Globus pallidus (tissue), 1 donor: ENCODE data around the gene JPH3.

Source experiments
- DNase-seq: peaks from one replicate; pipeline ENCODE4 v3.0.0-alpha.2; 2015; ENCODE audit warnings: low spot score

JPH3 gene

DNA sequence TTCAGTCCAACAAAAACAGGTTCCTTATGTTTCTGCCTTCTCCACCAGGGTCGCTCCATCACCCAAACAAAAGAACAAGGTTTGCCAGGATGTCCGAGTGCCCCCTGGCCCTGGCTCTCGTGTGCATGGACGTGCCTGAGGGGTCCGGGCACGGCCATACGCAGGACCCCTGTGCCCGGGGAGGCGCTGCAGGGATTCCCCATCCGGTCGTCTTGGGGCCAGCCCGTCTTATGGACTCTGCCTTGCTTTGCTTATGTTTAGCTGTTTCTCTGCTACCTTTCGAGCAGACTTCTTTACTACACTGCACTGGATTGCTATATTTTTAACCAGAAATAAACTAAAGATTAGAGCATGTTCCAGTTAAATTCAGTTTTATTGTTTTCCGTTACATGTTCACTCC, 95.5 kb downstream of the JPH3 start:
- DNase-seq, result no peak

DNA sequence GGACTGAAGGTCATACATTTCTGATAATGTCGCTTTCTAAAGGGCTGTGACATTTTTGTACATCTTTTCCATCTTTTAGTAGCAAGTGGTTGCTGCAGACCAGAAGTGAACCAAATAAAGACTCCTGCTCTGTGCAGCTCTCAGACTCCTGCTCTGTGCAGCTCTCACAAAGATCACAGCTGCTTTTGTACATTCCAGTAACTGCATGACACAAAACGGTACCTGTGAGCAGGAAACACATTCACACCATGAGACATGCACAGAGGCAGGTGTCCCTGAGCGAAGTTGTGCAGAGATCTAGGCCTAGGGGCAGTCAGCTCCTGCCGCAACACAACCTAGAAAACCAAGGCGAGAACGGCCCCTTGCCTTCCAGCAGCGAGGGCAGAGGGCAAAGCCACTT, 95.9 kb downstream of the JPH3 start:
- DNase-seq, result no peak

DNA sequence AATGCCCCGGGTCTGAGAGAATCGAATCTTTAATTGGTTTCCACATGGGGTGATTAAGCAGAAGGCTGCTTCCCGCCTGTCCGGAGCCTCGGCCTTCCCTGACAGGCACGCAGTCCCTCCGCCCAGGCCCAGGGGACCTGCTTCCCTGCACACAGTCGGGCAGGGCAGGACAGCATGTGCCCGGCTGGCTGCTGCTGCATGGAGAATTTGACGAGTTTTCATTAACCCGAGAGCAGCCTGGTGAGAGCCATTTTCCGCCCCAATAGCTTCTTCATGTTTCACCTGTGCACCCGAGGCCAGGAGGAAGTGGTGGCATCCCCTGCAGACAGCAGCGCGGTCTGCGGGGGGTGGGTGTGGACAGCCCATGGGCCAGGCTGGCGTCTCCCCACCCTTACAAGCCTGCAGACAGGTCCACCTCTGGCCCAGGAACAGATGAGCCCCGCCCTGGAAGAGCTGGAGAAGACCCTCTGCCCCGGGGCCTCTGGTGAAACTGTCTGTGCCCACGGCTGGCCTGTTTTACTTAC, 96.4 kb downstream of the JPH3 start:
- no peak for DNase-seq

DNA sequence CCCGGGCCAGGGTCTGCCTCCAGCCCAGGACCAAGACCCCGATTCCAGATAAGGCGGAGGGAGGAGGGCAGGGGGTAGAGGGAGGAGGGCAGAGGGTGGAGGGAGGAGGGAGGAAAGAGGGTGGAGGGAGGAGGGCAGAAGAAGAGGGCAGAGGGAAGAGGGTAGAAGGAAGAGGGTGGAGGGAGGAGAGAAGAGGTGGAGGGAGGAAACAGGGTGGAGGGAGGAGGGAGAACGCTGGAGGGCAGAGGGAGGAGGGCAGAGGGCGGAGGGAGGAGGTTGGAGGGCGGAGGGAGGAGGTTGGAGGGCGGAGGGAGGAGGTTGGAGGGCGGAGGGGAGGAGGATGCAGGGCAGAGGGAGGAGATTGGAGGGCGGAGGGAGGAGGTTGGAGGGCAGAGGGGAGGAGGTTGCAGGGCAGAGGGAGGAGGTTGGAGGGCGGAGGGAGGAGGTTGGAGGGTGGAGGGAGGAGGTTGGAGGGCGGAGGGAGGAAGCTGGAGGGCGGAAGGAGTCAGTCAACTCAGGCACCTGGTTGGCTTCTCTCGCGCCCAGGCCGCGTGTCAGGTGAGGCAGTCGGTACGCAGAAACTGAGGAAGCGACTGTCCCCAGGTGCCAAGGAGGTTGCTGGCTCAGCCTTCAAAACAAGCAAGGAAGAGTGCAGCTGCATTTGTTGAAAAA, 98.2 kb downstream of the JPH3 start:
- DNase-seq, result no peak

DNA sequence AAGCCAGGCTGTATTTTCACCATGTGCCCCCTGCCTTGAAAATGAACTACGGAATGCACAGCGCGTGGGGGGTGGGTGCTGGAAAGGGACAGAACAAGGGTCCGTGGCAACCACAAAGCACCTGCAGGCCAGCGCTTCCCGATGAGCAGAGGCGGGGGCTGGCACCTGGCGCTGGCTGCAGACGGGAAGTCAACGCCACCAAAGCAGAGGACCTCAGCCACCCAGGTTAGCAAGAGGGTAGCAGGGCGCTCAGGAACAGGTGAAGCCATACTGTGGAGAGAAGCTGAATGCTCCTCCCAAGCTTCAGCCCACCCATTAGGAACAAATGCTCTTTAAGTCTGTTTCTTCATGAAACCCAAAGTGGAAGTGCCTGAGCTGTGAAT, 98.8 kb downstream of the JPH3 start:
- no peak for DNase-seq

DNA sequence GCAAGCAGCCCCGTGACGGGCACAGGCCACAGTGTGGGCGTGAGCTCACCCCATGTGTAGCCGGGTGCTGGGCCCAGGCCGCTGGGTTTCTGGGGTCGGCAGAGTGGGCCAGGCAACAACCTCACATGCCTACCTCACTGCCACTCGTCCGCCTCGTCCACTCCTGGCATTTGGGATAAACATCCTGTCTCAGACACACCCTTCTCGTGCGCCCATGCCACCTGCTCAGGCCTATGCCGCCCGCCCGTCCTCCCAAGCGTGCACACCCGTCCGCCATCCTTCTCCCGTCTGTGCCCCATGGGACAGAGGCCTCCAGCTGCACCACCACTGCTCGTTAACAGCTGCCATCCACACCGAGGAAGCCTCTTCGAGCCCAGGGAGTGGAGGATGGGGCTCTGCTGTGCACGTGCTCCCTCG, 99.2 kb downstream of the JPH3 start:
- DNase-seq, result no peak

DNA sequence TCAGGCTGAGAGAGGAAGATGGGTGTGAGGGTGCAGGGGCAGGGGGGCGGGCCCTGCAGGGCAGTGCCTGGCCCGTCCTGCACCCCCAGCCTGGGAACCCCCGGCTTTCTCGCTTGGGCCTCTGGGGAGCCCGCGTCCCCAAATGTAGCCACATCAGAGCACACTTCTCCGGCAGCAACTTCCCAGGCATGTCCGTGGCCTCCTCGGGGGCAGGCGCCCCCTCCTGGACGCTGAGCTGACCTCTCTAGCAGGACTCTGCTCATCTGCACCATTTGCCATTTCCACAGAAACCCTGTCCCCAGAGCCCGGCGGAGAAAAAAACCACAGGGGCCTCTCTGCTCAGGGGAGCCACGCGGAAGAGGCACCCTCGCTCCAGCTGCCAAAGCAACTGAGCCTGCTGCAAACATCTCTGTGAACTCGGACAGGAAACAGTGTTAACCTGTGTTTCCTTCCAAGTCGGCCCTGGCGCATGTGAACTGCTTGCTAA, 100.1 kb downstream of the JPH3 start:
- DNase-seq, result no peak

DNA sequence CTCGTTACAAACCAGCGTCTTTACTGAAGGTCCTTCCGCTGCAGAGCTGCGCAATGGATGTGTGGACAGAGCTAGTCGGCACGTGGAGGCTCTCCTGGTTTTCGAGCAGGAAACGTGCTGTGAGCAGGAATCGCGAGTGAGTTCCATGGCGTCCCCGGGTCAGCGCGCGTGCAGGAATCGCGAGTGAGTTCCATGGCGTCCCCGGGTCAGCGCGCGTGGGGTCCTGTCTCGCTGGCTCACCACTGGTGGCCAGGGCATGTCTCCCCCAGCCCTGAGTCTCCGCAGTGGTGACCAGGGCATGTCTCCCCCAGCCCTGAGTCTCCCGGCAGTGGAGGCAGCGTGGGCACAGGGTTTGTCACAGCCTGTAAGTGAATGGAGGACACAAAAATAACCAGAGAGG, 100.8 kb downstream of the JPH3 start:
- DNase-seq, result no peak

DNA sequence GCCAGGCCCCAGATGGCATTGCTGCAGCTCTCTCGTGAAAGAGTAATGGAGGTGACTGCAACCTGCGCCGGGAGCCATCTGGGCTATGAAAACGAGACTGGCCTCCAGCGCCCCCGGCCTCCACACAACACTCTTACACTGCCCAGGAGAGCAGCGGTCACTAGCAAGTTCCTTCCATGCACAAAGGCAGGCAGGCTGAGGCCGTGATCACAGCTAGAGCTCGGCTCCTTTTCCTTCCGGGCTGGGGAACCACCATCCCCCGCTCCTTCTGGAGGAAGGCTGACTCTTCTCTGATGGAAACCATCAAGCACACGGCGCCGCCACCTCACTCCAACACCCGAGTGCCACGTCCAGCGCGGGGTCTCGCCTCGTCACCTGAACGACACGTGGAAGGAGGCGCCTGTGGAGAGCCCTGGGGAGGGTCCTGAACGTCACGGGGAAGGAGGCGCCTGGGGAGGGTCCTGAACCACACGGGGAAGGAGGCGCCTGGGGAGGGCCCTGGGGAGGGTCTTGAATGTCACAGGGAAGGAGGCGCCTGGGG, 101.6 kb downstream of the JPH3 start:
- DNase-seq, result no peak

DNA sequence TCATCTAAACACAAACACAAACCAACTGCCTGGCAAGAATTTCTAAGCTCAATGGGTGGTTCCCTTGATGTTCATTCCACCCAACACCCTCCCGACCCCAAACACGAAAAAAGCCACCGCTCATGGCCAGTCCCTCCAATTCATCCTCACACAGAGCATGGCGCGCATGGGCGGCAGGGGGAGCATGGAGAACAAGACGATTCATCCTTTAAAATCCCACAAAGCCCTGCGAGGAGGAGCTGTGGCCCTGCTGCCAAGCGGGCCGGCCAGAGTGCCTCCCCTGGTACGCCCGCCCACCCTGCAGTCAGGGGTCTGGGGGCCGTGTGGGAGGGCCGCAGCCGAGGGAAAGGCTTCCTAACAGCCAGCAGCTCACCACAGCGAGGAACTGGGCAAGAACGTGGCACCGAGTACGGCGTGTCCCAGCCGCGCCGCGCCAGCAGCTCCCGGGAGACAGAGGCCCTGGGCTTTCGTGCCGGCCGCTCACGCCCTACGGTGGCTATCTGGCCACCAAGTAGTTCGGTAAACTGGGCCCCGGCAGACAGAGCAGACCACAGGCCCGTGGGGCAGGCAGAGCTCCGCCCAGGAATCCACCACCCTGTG, 102.5 kb downstream of the JPH3 start:
- DNase-seq, result peak; percentile 47

DNA sequence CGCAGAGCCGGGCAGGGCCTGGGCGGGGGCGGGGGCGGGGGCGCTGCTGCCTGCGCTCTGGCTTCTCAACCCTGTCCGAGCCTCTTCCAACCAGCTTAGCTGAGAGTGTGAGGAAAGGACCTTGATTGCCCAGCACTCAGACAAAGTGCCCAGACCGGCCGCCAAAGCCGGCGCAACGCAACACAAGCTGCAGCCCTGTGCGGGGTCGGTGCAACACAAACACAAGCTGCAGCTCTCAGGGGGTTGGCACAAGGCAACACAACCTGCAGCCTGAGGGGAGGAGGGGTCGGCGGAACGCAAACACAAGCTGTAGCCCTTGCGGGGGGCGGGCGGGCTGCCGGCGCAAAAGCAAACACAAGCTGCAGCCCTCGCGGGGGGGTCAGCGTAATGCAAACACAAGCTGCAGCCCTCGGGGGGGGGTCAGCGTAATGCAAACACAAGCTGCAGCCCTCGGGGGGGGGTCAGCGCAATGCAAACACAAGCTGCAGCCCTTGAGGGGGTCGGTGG, 103.5 kb downstream of the JPH3 start:
- DNase-seq, result no peak

DNA sequence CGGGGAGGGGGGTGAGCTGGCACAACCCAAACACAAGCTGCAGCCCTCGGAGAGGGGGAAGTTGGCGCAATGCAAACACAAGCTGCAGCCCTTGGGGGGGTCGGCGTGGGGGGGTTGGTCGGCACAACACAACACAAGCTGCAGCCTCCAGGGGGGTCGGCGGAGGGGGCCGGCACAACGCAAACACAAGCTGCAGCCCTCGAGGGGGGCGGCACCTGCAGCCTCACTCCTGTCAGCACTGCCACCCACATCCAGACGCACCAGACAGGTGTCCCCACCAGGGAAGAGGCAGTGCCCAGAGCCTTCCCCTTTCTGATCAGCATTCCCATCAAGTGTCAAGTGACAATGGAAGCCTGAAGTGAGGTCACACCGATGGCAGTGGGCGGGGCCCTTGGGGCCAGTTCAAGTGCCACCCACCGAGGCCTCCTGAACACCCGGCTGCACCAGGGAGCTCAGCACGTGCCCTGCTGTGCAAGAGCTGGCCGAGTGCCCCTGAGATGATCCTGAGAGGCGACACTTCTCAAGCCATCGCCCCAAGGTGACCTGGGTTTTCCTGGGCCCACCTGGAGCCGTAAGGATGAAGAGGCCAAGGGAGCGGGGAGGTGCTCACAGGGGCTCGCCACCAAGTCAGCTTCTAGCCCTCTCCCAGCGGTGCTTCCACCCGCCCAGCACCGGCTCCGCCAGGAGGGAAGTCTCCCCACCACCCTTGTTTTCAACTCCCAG, 104.1 kb downstream of the JPH3 start:
- DNase-seq, result no peak

DNA sequence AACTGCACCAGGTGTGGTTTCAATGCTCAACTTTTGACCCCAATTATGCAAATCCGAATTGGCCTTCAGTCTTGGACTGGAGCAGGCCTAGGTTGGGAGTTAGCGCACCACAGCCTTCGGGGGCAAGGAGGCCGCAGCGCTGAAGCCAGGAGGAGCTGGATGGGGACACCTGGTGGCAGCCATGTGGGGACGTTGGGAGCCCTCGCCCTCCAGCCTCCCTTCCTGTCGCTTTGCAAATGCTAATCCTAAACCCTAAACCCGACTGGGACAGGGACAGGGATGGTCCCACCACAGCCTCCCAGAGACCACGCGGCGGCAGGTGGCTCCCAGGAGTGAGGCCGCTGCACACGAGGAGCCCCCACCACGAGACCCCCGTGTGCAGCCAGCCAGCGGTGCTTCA, 104.8 kb downstream of the JPH3 start:
- DNase-seq, result no peak

DNA sequence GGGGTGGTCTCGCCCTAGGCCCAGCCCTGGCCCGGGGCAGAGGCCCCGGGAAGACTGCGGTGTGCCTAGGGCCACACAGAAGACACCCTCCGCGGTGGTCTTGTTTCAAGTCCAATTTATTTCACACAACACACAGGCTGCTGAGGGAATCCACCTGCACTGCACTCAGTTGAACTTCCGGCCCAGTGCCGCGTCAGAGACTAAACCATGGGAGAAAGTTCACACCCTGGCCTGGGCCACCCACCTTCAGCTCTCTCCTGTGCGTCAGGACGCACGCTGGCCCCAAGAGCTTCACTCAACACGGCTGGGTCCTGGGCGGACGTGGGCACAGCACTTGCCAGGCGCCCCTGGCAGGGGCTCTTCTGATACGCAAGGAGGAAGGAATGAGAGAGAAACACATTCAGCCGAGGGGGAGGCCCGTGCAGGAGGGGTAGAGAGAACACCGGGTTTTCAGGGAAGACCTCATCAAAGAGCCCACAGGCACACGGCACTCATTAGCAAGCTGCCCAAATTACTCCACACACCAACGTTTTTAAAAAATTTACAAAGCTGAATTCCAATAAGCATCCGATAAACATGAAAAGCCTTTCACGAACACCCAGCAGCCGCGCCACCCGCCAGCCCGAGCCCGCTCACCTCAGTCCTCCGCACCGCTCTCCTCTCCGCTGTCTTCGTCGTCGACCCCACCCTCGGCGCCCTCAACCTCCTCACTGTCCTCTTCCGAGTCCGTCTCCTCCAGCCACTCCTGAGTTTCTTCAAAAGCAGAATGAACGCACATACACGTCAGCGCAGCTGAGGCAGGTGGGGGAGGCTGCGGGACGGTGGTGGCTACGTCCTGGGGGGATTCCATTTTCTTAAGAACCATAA, 105.6 kb downstream of the JPH3 start:
- DNase-seq, result no peak

DNA sequence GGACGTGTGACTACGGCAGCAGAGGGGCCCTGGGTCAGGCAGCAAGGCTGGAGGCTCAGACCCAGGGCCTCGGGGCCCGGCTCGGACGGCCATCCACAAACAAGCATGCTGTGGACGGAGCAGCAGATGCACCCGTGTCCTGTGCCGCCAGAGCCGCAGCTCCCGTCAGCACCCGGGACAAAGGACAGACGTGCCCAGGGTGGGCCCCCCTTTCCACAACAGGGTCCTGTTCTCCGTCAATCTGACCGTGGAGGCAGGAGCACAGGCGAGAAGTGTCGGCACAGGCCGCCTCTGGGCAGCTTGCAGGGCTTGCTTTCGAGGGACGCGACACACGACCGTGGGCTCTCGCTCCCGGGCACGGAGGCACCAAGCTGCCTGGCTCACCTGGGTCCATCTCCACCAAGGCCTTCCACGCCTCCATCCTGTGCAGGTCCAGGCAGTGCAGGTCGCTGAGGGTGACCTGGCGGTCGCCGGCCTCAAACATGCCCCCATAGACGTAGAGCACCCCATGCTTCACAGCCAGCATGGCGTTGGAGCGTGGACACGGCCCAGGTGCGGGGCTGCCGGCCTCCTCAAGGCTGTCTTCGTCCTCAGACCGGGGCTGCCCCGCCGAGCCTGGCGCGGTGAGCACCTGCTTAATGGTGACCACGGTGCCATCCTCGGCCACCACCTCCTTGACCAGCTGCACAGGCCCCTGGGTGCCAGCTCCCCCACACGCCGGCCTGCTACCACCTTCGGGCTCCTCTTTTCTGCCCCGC, 106.8 kb downstream of the JPH3 start:
- no peak for DNase-seq

DNA sequence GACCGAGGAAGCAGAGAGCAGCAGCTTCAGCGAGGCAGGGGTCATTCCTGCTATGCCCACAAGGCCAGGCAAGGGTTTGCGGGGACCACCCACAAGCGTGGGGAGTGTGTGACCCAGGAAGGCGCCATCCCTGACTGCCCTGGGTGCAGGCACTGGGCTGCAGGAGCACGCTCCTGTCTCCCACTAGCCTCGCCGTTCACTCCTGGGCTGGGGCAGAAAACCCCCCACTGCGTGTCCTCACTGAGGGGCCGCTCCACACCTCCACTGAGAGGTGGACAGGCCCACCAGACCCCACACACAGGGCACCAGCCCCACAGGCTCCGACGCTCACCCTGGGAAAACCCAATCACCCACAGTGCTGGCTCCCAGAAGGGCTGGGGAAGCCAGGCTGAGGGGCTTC, 107.4 kb downstream of the JPH3 start:
- DNase-seq, result no peak

DNA sequence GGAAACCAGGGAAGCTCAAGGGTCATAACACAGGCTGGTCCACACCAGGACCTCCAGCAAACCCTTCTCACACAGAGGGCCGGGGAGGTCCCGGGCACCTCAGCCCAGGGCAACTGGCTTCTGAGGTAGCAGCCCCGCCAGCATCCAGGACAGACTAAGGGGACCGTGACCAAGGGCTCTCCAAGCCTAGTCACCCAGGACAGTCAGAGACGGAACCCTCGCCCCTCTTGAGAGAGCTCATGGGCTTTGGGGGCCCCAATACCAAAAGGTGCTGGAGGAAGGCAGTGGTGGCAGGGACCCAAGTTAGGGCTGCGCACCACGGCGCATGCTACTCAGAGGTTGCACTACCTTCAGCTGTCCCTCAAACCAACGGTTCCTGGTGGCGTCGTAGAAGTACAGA, 108.6 kb downstream of the JPH3 start:
- no peak for DNase-seq

DNA sequence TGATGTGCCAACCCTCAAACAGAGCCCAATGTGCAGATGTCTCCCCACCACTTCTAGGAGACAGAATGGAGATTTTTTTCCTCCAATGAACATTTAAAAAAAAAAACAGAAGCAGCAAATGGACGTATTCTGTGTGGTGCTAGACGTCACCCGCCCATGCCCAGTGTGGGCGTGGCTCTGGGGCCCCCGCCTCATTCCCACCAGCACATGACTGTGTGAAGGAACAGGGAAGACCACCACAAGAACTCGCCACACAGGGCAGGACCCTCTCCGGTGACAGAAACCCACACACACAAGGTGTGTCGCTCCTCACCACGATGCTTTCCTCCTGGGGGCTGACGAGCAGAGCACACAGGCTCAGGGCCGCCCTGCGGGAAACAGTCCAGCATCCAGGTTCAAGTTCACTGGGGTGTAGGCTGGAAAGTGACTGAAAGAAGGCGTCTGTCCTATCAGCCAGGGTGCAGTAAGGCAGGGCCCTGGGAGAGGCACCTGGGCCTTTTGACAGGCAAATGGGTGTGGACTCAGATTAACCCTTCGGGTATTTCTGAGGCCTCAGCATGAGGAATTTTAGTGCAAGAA, 110.0 kb downstream of the JPH3 start:
- no peak for DNase-seq

DNA sequence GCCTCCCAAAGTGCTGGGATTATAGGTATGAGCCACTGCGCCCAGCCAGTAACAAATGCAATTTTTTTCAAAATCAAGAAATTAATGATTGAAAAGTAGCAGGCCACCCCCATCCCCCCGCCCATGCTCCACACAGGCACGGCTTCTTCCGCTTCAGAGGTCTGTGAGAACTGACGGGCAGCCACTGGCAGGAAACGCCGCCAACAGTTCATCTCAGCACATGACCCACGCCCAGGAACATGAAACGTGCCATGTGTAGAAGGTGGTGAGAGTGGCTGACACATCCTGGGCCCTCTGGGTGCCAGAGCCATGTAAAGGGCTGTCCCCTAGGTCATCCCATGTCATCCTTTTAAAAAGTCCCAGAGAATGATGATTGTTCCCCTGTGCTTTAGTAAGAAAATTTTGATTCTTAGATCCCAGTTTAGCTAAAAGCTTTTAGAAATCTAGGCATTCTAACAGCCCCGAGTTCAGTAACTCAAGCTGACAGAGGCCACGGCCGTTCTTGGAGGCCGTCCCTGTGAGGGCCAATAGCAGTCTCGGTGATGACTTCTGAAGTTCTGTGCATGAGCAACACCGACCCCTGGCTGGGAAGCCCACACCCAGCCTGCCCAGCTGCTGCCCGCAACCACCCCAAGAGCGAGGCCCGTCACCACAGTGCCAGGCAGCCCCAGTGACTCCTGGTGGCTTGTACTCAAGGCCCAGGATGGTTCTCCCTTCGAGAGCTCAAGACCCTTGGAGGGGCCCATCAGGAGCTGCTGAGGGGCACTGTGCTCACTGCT, 111.3 kb downstream of the JPH3 start:
- no peak for DNase-seq

DNA sequence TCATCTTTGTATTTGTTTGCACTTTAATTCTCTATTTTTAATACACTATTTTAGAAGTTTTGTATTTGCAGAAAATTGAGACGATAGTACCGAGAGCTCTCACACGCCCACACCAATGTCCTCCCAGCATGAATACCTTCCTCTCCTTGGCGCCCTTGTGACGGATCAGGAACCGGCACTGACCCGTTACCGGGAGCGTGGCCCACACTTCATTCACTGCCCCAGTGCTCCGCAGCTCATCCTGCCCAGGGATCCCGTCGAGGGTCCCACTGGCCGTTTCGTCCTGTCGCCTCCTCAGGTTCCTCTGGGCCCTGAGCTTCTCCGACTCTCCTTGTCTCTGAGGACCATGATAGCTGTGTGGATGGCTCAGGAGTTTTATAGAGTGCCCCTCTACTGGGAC, 112.9 kb downstream of the JPH3 start:
- no peak for DNase-seq
